Left lung (tissue), 10 donors: ENCODE results near the gene SLC25A38. TPM values are rescaled to one million over a fixed set of nuclear protein-coding genes. Genes with fewer than 3 reads are reported as not detected.

Experiments used
- ATAC-seq: fragments of 200-7000 bp; cut with Tn5 transposase; one replicate; pipeline ENCODE4 v1.9.1; 2020; ENCODE audit warnings: moderate library complexity
- DNase-seq, 4 donors: peaks; one replicate each; pipeline ENCODE4 v3.0.0-alpha.2; 2013 to 2020
- H3K27ac ChIP-seq, 2 donors: fragments of 200-600 bp; sonication (generic) in 1 of 2; one replicate each; pipeline versions ENCODE4 v1.5.0 to v1.8.0; 2020 to 2021
- H3K27me3 ChIP-seq, 2 donors: fragments of 200-600 bp; sonication (generic) in 1 of 2; one replicate each; pipeline versions ENCODE4 v1.5.0 to v1.8.0; 2020 to 2021
- H3K36me3 ChIP-seq, 2 donors: fragments of 200-600 bp; sonication (generic) in 1 of 2; one replicate each; pipeline versions ENCODE4 v1.5.0 to v1.8.0; 2020 to 2021
- H3K4me1 ChIP-seq, 2 donors: fragments of 200-600 bp; one replicate each; pipeline ENCODE4 v1.8.0; 2021
- H3K4me3 ChIP-seq, 2 donors: fragments of 200-600 bp; sonication (generic) in 1 of 2; one replicate each; pipeline versions ENCODE4 v1.5.0 to v1.8.0; 2020 to 2021; ENCODE audit warnings: mild to moderate bottlenecking in 1 of 2
- H3K9me3 ChIP-seq, 2 donors: fragments of 200-600 bp; sonication (generic) in 1 of 2; one replicate each; pipeline versions ENCODE4 v1.5.0 to v1.8.0; 2020 to 2021
- intact Hi-C, 2 donors: fragments of 100-400 bp; cut with DNase I; formaldehyde crosslinking; loops; one replicate each; pipeline versions ENCODE4 v1.11.2 to v1.14.2; 2022
- polyA plus RNA-seq, 6 donors: library from polyadenylated mRNA; unstranded; fragments of 120-200 nt; gene quantifications; one replicate each; pipeline ENCODE4 v1.2.1, GENCODE V29; 2013; ENCODE audit not compliant: insufficient read length in 6 of 6
- total RNA-seq, 2 donors: library from RNA; stranded (reverse); fragmentation: NEBNext Ultra II Directional; extraction: Animal tissue kit (Norgen Biotek cat#: 25700); gene quantifications; one replicate each; pipeline ENCODE4 v1.2.1, GENCODE V29; 2021
- TF ChIP-seq, protein P1 (sequence below), 2 donors: fragments of 200-600 bp; sonication (generic) in 1 of 2; IDR thresholded peaks; one replicate each; pipeline versions ENCODE4 v1.5.0 to v1.8.0; 2021; ENCODE audit warnings: antibody characterized with exemption in 2 of 2
- donor health status: DM: no; HTN: yes; CAD: no.
- donor health status: DM: no; HTN: no; CAD: no.

The SLC25A38 gene
- total and polyA plus RNA-seq, 8 donors, result 28.9 to 41.5 (median 37.3) TPM

GRCh38 chr3:39401983-39402382 lies 18.8 kb downstream of the SLC25A38 start:
- H3K27ac ChIP-seq, result no peak overlapping the region
- intact Hi-C loops, result no loop called here
- TF ChIP-seq, protein P1, sequence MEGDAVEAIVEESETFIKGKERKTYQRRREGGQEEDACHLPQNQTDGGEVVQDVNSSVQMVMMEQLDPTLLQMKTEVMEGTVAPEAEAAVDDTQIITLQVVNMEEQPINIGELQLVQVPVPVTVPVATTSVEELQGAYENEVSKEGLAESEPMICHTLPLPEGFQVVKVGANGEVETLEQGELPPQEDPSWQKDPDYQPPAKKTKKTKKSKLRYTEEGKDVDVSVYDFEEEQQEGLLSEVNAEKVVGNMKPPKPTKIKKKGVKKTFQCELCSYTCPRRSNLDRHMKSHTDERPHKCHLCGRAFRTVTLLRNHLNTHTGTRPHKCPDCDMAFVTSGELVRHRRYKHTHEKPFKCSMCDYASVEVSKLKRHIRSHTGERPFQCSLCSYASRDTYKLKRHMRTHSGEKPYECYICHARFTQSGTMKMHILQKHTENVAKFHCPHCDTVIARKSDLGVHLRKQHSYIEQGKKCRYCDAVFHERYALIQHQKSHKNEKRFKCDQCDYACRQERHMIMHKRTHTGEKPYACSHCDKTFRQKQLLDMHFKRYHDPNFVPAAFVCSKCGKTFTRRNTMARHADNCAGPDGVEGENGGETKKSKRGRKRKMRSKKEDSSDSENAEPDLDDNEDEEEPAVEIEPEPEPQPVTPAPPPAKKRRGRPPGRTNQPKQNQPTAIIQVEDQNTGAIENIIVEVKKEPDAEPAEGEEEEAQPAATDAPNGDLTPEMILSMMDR (IDR thresholded peaks at IDR 0.05), result no peak
- H3K4me3 ChIP-seq, result no peak overlapping the region
- peaks cover 0 to 4% of the 10 kb centered on the region in 2 donors for H3K4me1 ChIP-seq
- DNase-seq, result no peak
- ATAC-seq, result no peak
- H3K36me3 ChIP-seq, result peaks cover 0 to 41% of the 10 kb centered on the region in 2 donors
- no peaks in the 10 kb centered on the region for H3K27me3 ChIP-seq
- H3K9me3 ChIP-seq, result no peaks in the 10 kb centered on the region

- peaks cover 0 to 36% of the 10 kb centered on the region in 2 donors for H3K36me3 ChIP-seq
- no peaks in the 10 kb centered on the region for H3K27me3 ChIP-seq
- H3K27ac ChIP-seq, result no peak overlapping the region
- intact Hi-C loops, result no loop called here
- H3K4me1 ChIP-seq, result peaks cover 9 to 31% of the 10 kb centered on the region in 2 donors
- ATAC-seq (no peak), DNase-seq (no peak)
- no peak overlapping the region for H3K4me3 ChIP-seq
- TF ChIP-seq, protein P1 (IDR thresholded peaks at IDR 0.05), result no peak
- no peaks in the 10 kb centered on the region for H3K9me3 ChIP-seq
These were observed 21.9 kb downstream of the SLC25A38 start for GRCh38 chr3:39404943-39405686.

- Histone ChIP-seq H3K27ac (peak overlapping the region; percentile 40 to 83), H3K4me1 (peaks cover 9 to 36% of the 10 kb centered on the region in 2 donors), H3K27me3 (no peaks in the 10 kb centered on the region), H3K4me3 (peak overlapping the region; percentile 61 to 84), H3K36me3 (peaks cover 0 to 40% of the 10 kb centered on the region in 2 donors), H3K9me3 (no peaks in the 10 kb centered on the region)
- ATAC-seq, result no peak
- no peak for DNase-seq
- TF ChIP-seq, protein P1 (IDR thresholded peaks at IDR 0.05), result no peak
- intact Hi-C loops, result no loop called here
These were observed 22.7 kb downstream of the SLC25A38 start for GRCh38 chr3:39405687-39406367.

- TF ChIP-seq, protein P1 (IDR thresholded peaks at IDR 0.05), result peak in 1 of 2 donors; percentile 4
- DNase-seq (peak; percentile 95 to 97 (median 96)), ATAC-seq (peak; percentile 96)
- Histone ChIP-seq H3K27ac (peak within 1 kb of the TSS; percentile 81 to 83), H3K36me3 (peaks cover 0 to 40% of the 10 kb centered on the region in 2 donors), H3K9me3 (no peaks in the 10 kb centered on the region), H3K27me3 (no peaks in the 10 kb centered on the region), H3K4me1 (peaks cover 9 to 44% of the 10 kb centered on the region in 2 donors), H3K4me3 (peak within 1 kb of the TSS; percentile 61 to 84)
- intact Hi-C loops, result no loop called here
These were observed 23.4 kb downstream of the SLC25A38 start, which contains the start of gene RPSA for GRCh38 chr3:39406368-39407258. Gene RPSA (plus strand): TSS chr3:39406720. CDS start chr3:39407654, 934 bp downstream.
